WTC11 (cell line): ENCODE data around the gene MAP7D2.

Source experiments
- IRF2 ChIP-seq: sonication (generic); formaldehyde crosslinking; IDR thresholded peaks from 2 replicates; pipeline ENCODE4 v1.8.0; 2022; ENCODE audit warnings: low read depth, missing genetic modification reagents, borderline replicate concordance
- NR1H2 ChIP-seq: sonication (generic); formaldehyde crosslinking; IDR thresholded peaks from 2 replicates; pipeline ENCODE4 v1.9.0; 2021; ENCODE audit warnings: mild to moderate bottlenecking, moderate library complexity, missing genetic modification reagents
- RELA ChIP-seq: sonication (generic); formaldehyde crosslinking; IDR thresholded peaks from 2 replicates; pipeline ENCODE4 v1.8.1; 2022; ENCODE audit warnings: missing genetic modification reagents, mild to moderate bottlenecking, borderline replicate concordance
- SMAD4 ChIP-seq: sonication (generic); formaldehyde crosslinking; IDR thresholded peaks from 2 replicates; pipeline ENCODE4 v1.8.0; 2022; ENCODE audit warnings: mild to moderate bottlenecking, missing genetic modification reagents
- SP1 ChIP-seq: sonication (generic); formaldehyde crosslinking; conservative IDR thresholded peaks from 2 replicates; pipeline ENCODE4 v1.8.1; 2022; ENCODE audit warnings: missing genetic modification reagents
- TCF7 ChIP-seq: sonication (generic); formaldehyde crosslinking; IDR thresholded peaks from 2 replicates; pipeline ENCODE4 v1.8.0; 2022; ENCODE audit warnings: mild to moderate bottlenecking, low read depth, missing genetic modification reagents, moderate library complexity
- ZNF263 ChIP-seq: sonication (generic); formaldehyde crosslinking; IDR thresholded peaks from 2 replicates; pipeline ENCODE4 v1.8.1; 2022; ENCODE audit warnings: low read depth, mild to moderate bottlenecking, moderate library complexity, missing genetic modification reagents
- TF ChIP-seq, protein P1 (sequence below): fragments of 200-600 bp; IDR thresholded peaks from 2 replicates; pipeline ENCODE4 v1.8.0; 2022; ENCODE audit warnings: antibody characterized with exemption
- TF ChIP-seq, protein P2 (sequence below): sonication (generic); formaldehyde crosslinking; IDR thresholded peaks from 2 replicates; pipeline ENCODE4 v1.8.1; 2022; ENCODE audit warnings: missing genetic modification reagents, borderline replicate concordance
- TF ChIP-seq, protein P3 (sequence below): fragments of 250-450 bp; sonication (Bioruptor Pico); IDR thresholded peaks from 2 replicates; pipeline ENCODE4 v1.9.0; 2021; ENCODE audit warnings: mild to moderate bottlenecking
- TF ChIP-seq, protein P4 (sequence below): sonication (generic); formaldehyde crosslinking; IDR thresholded peaks from 2 replicates; pipeline ENCODE4 v1.8.0; 2022; ENCODE audit warnings: mild to moderate bottlenecking, missing genetic modification reagents
- TF ChIP-seq, protein P5 (sequence below): sonication (generic); formaldehyde crosslinking; IDR thresholded peaks from 2 replicates; pipeline ENCODE4 v1.8.0; 2022; ENCODE audit warnings: mild to moderate bottlenecking, missing genetic modification reagents

DNA sequence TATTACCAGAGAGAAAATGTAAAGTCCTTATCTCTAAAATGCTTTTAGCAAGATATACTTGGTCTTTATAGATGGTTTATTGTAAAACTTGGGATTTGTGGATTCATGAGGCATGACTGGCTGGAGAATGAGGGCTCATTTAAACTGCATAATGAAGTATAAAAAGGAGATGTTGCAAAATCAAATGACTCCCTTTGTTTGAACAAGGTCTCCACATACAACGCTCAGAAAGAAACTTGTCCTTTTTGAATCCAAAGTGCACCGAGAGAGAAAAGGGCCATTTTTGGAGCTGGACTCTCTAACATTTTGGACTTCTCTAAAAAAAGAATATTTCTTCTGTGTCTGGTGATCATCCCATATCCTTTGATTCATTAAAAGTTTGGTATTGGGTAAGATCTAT lies 32.6 kb upstream of the MAP7D2 start:
- TF ChIP-seq SP1 (CRISPR knock-in tag): no peak
- TF ChIP-seq, protein P1, sequence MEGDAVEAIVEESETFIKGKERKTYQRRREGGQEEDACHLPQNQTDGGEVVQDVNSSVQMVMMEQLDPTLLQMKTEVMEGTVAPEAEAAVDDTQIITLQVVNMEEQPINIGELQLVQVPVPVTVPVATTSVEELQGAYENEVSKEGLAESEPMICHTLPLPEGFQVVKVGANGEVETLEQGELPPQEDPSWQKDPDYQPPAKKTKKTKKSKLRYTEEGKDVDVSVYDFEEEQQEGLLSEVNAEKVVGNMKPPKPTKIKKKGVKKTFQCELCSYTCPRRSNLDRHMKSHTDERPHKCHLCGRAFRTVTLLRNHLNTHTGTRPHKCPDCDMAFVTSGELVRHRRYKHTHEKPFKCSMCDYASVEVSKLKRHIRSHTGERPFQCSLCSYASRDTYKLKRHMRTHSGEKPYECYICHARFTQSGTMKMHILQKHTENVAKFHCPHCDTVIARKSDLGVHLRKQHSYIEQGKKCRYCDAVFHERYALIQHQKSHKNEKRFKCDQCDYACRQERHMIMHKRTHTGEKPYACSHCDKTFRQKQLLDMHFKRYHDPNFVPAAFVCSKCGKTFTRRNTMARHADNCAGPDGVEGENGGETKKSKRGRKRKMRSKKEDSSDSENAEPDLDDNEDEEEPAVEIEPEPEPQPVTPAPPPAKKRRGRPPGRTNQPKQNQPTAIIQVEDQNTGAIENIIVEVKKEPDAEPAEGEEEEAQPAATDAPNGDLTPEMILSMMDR: no peak
- TF ChIP-seq, protein P2, sequence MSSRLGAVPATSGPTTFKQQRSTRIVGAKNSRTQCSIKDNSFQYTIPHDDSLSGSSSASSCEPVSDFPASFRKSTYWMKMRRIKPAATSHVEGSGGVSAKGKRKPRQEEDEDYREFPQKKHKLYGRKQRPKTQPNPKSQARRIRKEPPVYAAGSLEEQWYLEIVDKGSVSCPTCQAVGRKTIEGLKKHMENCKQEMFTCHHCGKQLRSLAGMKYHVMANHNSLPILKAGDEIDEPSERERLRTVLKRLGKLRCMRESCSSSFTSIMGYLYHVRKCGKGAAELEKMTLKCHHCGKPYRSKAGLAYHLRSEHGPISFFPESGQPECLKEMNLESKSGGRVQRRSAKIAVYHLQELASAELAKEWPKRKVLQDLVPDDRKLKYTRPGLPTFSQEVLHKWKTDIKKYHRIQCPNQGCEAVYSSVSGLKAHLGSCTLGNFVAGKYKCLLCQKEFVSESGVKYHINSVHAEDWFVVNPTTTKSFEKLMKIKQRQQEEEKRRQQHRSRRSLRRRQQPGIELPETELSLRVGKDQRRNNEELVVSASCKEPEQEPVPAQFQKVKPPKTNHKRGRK: no peak
- TF ChIP-seq, protein P3, sequence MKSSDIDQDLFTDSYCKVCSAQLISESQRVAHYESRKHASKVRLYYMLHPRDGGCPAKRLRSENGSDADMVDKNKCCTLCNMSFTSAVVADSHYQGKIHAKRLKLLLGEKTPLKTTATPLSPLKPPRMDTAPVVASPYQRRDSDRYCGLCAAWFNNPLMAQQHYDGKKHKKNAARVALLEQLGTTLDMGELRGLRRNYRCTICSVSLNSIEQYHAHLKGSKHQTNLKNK (CRISPR knock-in tag): no peak
- TF ChIP-seq, protein P4, sequence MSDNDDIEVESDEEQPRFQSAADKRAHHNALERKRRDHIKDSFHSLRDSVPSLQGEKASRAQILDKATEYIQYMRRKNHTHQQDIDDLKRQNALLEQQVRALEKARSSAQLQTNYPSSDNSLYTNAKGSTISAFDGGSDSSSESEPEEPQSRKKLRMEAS (CRISPR knock-in tag): no peak
- no peak for TF ChIP-seq ZNF263 (CRISPR knock-in tag)
- TF ChIP-seq, protein P5, sequence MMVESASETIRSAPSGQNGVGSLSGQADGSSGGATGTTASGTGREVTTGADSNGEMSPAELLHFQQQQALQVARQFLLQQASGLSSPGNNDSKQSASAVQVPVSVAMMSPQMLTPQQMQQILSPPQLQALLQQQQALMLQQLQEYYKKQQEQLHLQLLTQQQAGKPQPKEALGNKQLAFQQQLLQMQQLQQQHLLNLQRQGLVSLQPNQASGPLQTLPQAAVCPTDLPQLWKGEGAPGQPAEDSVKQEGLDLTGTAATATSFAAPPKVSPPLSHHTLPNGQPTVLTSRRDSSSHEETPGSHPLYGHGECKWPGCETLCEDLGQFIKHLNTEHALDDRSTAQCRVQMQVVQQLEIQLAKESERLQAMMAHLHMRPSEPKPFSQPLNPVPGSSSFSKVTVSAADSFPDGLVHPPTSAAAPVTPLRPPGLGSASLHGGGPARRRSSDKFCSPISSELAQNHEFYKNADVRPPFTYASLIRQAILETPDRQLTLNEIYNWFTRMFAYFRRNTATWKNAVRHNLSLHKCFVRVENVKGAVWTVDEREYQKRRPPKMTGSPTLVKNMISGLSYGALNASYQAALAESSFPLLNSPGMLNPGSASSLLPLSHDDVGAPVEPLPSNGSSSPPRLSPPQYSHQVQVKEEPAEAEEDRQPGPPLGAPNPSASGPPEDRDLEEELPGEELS (CRISPR knock-in tag): no peak
- no peak for TF ChIP-seq SMAD4 (CRISPR knock-in tag)
- TF ChIP-seq RELA: no peak
- TF ChIP-seq IRF2 (CRISPR knock-in tag): no peak
- no peak for TF ChIP-seq TCF7 (CRISPR knock-in tag)
- TF ChIP-seq NR1H2 (CRISPR knock-in tag): no peak
